GM19395 (cell line): ENCODE results near the gene RTCB.
"Not testable (repeated sequence)": the region's sequence is repeated elsewhere in the genome, so short reads cannot be mapped to it uniquely, and the experiment has no call there.

ENCODE experiments used
- ATAC-seq: cut with Tn5 transposase; IDR thresholded peaks from one replicate; pipeline ENCODE4 v1.9.1; 2021; ENCODE audit warnings: mild to moderate bottlenecking, moderate library complexity; ENCODE audit not compliant: unreplicated experiment

Gene RTCB

GRCh38 chr22:32395107-32395506 lies 16.9 kb downstream of the RTCB start:
- ATAC-seq = no peak

GRCh38 chr22:32389685-32390084 lies 22.4 kb downstream of the RTCB start:
- ATAC-seq = no peak

GRCh38 chr22:32385681-32386080 lies 26.4 kb downstream of the RTCB start:
- no peak for ATAC-seq

GRCh38 chr22:32380991-32381390 lies 31.1 kb downstream of the RTCB start:
- ATAC-seq = no peak

- ATAC-seq = no peak
Observed at GRCh38 chr22:32378707-32379272, 33.3 kb downstream of the RTCB start.

- no peak for ATAC-seq
Observed at GRCh38 chr22:32376681-32377080, 35.4 kb downstream of the RTCB start.

- no peak for ATAC-seq
Observed at GRCh38 chr22:32375678-32376450, 36.2 kb downstream of the RTCB start.

- no peak for ATAC-seq
Observed at GRCh38 chr22:32364210-32364609, 47.8 kb downstream of the RTCB start.

- no peak for ATAC-seq
Observed at GRCh38 chr22:32361257-32361656, 50.8 kb downstream of the RTCB start.

GRCh38 chr22:32360096-32360495 lies 52.0 kb downstream of the RTCB start:
- not testable (repeated sequence) for ATAC-seq

GRCh38 chr22:32357567-32357966 lies 54.5 kb downstream of the RTCB start, which contains the start of gene RFPL3:
RFPL3 (plus strand) TSS chr22:32357867; CDS start chr22:32358072, 205 bp downstream.
- not testable (repeated sequence) for ATAC-seq

- ATAC-seq = no peak
Observed at GRCh38 chr22:32355760-32356159, 56.3 kb downstream of the RTCB start.

- ATAC-seq = no peak
Observed at GRCh38 chr22:32354360-32355351, 57.4 kb downstream of the RTCB start.

GRCh38 chr22:32353840-32354239 lies 58.2 kb downstream of the RTCB start:
- ATAC-seq = no peak

- no peak for ATAC-seq
Observed at GRCh38 chr22:32353292-32353691, 58.8 kb downstream of the RTCB start.

GRCh38 chr22:32352681-32353080 lies 59.4 kb downstream of the RTCB start:
- no peak for ATAC-seq

GRCh38 chr22:32351875-32352274 lies 60.2 kb downstream of the RTCB start:
- ATAC-seq = not testable (repeated sequence)

GRCh38 chr22:32348031-32348611 lies 63.9 kb downstream of the RTCB start:
- ATAC-seq = no peak

- ATAC-seq = no peak
Observed at GRCh38 chr22:32343941-32344340, 68.1 kb downstream of the RTCB start.

GRCh38 chr22:32342977-32343376 lies 69.1 kb downstream of the RTCB start:
- no peak for ATAC-seq
